Measurements from ENCODE around the gene DYNLT2.

DNA sequence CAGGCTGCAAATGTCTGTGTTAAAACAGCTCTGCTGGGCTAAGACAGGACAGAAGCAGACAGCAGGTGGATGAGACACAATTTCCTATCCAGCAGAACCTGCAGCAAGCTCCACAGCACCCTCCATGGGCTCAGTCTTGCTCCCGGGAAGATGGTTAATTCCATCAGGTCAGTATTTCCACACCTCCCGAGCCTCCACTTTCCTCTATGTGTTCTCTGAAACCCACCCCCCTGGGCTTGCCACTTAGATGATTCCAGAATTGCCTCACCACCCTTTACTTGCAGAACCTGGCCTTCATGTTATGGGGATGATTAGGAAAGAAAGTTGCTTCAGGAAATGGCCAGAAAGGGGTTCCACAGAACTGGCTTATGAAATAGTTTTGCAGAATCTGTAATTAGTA is 43.8 kb upstream of the DYNLT2 start:
- TF ChIP-seq, protein P1, sequence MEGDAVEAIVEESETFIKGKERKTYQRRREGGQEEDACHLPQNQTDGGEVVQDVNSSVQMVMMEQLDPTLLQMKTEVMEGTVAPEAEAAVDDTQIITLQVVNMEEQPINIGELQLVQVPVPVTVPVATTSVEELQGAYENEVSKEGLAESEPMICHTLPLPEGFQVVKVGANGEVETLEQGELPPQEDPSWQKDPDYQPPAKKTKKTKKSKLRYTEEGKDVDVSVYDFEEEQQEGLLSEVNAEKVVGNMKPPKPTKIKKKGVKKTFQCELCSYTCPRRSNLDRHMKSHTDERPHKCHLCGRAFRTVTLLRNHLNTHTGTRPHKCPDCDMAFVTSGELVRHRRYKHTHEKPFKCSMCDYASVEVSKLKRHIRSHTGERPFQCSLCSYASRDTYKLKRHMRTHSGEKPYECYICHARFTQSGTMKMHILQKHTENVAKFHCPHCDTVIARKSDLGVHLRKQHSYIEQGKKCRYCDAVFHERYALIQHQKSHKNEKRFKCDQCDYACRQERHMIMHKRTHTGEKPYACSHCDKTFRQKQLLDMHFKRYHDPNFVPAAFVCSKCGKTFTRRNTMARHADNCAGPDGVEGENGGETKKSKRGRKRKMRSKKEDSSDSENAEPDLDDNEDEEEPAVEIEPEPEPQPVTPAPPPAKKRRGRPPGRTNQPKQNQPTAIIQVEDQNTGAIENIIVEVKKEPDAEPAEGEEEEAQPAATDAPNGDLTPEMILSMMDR (IDR thresholded peaks at IDR 0.05) = no peak
- no peak for TF ChIP-seq POLR2A (IDR thresholded peaks at IDR 0.05)

All from lower leg skin (tissue), 3 donors.